ENCODE results near the gene BABAM2. TPM values are rescaled to one million over a fixed set of nuclear protein-coding genes. Genes with fewer than 3 reads are reported as not detected.

The BABAM2 gene
- total RNA-seq, 1 experiment from 2014 or later, result 58.8 TPM

GRCh38 chr2:28378679-28379584 is 488.4 kb downstream of the BABAM2 start:
- no peak for DNase-seq (ENCODE audit: extremely low read depth, low read depth)

DNA sequence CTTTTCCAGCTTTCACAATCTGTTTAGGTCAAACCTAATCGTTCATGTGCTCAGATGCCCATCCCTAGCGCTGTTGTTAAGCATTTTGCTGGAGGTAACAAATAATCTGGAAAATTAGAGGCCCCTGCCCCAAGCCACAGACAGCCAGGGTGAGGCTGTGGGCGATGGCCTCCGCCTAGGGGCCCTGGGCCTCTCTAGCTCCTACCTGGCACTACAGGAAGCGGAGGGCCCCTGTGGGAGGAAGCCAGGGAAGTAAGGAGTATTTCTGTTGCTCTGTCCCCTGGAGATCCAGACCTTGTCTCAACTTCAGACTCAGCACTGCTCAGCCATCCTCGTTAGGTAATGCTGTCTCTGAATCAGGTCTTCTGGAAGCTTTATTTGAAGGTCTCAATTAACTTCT is 489.7 kb downstream of the BABAM2 start:
- DNase-seq (ENCODE audit: extremely low read depth, low read depth), result no peak

DNA sequence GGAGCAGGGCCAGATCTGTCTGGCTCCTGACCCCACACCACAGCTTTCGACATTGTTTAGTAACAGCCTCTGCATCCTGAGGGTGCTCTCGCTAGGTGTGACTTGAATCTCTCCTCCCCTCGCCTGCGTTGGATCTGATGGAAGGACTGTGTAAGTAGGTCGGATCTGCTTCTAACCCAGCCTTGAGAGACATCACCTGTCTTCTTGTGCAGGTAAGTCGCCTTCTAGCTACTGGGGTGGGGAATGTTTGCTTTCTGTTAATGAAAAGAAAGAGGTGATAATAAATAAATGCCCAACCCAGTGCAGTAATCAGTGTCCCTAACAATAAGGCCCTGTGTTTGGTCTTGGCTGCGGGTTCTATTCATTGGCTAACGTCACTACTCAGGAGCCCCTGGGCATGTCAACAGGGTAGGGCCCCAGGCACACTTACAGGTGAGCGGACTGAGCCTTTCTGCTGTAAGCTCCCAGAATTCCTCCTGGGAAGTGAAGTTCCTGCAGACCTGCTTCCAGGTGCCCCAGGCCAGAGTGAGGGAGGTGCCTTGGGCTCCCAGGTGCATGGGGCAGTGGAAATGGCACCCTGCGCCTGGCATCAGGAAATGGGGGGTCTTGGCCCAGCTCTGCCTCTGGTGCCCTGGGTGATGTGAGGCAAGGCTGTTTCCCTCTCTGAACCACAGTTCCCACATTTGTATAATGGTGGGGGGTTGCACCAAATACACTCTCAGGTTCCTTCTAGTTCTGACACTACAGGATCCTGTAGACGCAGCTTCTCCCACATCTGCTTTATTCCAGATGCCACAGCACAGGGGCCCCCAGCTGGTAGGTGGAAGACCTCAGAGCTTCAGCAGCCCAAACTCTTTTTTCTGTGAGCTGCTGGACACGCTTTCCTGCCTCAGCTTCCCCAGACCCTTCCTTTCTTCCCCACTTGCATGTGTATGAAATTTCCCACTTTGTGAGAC is 491.0 kb downstream of the BABAM2 start:
- DNase-seq (ENCODE audit: extremely low read depth, low read depth), result no peak

DNA sequence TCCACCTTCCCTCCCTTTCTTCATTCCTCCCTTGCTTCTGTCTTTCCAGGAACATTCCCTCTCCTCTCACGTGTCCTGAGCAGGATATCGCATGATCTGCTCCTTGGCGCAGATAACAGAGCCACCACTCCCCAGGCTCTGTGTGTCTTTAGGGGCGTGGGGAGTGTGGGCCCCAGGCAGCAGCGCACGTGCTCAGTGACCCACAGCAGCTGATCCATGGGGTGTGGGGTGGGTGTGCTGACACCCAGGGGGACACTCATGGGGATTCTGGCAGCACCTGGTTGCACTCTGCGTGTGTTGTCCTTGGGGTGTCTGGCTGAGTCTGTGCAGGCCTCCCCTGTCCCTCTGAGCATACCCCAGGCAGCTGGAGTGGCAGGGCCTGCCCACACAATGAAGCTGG is 492.2 kb downstream of the BABAM2 start:
- DNase-seq (ENCODE audit: extremely low read depth, low read depth), result no peak

DNA sequence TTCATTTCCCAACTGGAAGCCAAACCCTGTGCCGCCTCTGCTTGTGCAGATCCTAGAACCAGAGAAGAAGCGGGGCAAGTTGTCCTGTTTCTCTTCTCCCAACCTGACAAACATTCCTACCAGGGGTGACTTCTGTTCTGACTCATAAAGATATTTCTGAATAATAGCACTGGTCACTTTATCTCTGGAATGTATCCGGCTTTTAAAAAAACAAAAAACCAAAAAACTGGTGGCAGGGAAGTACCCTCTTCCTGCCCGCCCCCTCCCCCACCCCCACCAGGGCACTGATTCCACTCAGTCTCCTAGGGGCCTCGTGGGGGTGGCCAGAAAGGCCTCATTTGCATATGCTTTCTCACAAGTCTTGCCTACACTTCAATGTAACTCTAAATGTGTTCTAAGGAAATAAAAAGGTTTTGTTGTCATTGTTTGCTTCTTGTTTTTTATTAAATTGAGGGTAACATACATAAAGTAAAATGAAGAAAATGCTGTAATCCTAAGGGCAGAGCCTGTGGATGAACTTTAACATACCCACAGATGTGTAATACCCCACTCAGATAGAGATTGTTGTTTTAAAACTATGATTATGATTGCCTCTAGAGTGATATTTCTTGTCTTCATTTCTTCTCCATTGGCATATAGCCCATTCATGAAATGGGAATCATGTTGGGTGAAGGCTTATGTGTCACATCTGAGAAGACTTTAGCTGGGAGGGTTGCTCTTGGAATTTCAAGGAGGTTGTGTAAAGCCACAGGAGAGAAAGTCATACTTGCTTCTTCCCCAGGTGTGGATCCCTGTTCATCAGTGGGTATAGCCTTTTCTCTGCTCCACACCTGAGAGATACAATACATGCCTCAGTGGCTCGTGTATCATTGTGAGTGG is 496.8 kb downstream of the BABAM2 start:
- no peak for DNase-seq (ENCODE audit: extremely low read depth, low read depth)

Small RNA genes within 50 kb of the gene (small RNA-seq; reads per million reads assigned to genes)
- gene MIR4263 (0 reads per million in 2 experiments), gene RF02271 (0 reads per million in 2 experiments)

Other genes starting within 250 kb of the BABAM2 start
- gene SUPT7L, start 227.1 kb upstream of the BABAM2 start, total RNA-seq (2014; rRNA removed; shearing (Covaris generic)), result 39.6 and 42.2 TPM in 2 replicates
- gene SLC4A1AP, start 226.8 kb upstream of the BABAM2 start, total RNA-seq (2014; rRNA removed; shearing (Covaris generic)), result 37.4 and 42.4 TPM in 2 replicates
- 248 and 320 TPM in 2 replicates for gene MRPL33, start 119.0 kb upstream of the BABAM2 start, total RNA-seq (2014; rRNA removed; shearing (Covaris generic))
- 3.0 and 3.8 TPM in 2 replicates for gene RBKS, start 342 bp upstream of the BABAM2 start, total RNA-seq (2014; rRNA removed; shearing (Covaris generic))